ENCODE measurements around the gene ZNF239. TPM values are rescaled to one million over a fixed set of nuclear protein-coding genes. Genes with fewer than 3 reads are reported as not detected.

ZNF239 gene
- total RNA-seq, 1 experiment from 2014 or later = 7.7 TPM

GRCh38 chr10:43573250-43574000 lies 991 bp downstream of the ZNF239 start:
- peaks cover 25% of the 10 kb centered on the region for H3K9me3 Mint-ChIP-seq
- H3K36me3 Mint-ChIP-seq = peaks cover 28% of the 10 kb centered on the region
- peak overlapping the region; percentile 89; the same call in 1 of the 2 replicates for H3K27ac Mint-ChIP-seq
- H3K4me3 Mint-ChIP-seq = peak overlapping the region; percentile 86
- peaks cover 48% of the 10 kb centered on the region for H3K27me3 Mint-ChIP-seq (ENCODE audit: low read depth)
- POLR2A ChIA-PET = interaction anchor here (1.0 kb wide), 1 partner anchor 19 kb away, joined by 4 read pairs; no protein-coding TSS in a partner anchor
- CTCF ChIA-PET = interaction anchor here (2.0 kb wide), 1 partner anchor 75 kb away, joined by 6 read pairs; the partner anchor contains the start of gene ZNF32
- H3K4me1 Mint-ChIP-seq = peaks cover 26% of the 10 kb centered on the region
- peak; percentile 13 for DNase-seq (ENCODE audit: low spot score)
- ATAC-seq = 0 out of 2 replicates have a peak, but pooled peaks have one; percentile 6
- TF ChIP-seq MLX (CRISPR knock-in tag; IDR thresholded peaks at IDR 0.05) (no peak), PREB (CRISPR knock-in tag; IDR thresholded peaks at IDR 0.05; ENCODE audit: borderline replicate concordance) (no peak), SOX15 (CRISPR knock-in tag; IDR thresholded peaks at IDR 0.05) (no peak), USF1 (CRISPR knock-in tag; IDR thresholded peaks at IDR 0.05) (no peak), CREM (CRISPR knock-in tag; IDR thresholded peaks at IDR 0.05) (no peak), TEAD4 (CRISPR knock-in tag; IDR thresholded peaks at IDR 0.05) (no peak), SMAD4 (CRISPR knock-in tag; IDR thresholded peaks at IDR 0.05) (no peak), ZNF263 (CRISPR knock-in tag; IDR thresholded peaks at IDR 0.05; ENCODE audit: low read depth) (no peak)

- Mint-ChIP-seq H3K36me3 (peaks cover 35% of the 10 kb centered on the region), H3K4me3 (no peak overlapping the region), H3K9me3 (peaks cover 15% of the 10 kb centered on the region), H3K4me1 (peaks cover 26% of the 10 kb centered on the region), H3K27ac (no peak overlapping the region), H3K27me3 (ENCODE audit: low read depth) (peaks cover 26% of the 10 kb centered on the region)
- no peak for DNase-seq (ENCODE audit: low spot score)
- no peak for ATAC-seq
- CTCF ChIA-PET = no interaction called here
- POLR2A ChIA-PET = no interaction called here
- TF ChIP-seq ATF2 (CRISPR knock-in tag; IDR thresholded peaks at IDR 0.05; ENCODE audit: borderline replicate concordance, low read depth) (no peak), HMGXB4 (CRISPR knock-in tag; IDR thresholded peaks at IDR 0.05) (no peak), ZNF138 (CRISPR knock-in tag; conservative IDR thresholded peaks at IDR 0.05) (no peak), MXD4 (CRISPR knock-in tag; IDR thresholded peaks at IDR 0.05; ENCODE audit: borderline replicate concordance) (no peak), GTF2I (CRISPR knock-in tag; conservative IDR thresholded peaks at IDR 0.05) (no peak), IRF2 (CRISPR knock-in tag; IDR thresholded peaks at IDR 0.05; ENCODE audit: borderline replicate concordance, low read depth) (no peak), ZNF232 (CRISPR knock-in tag; IDR thresholded peaks at IDR 0.05) (no peak)
Measured at GRCh38 chr10:43570971-43571370, 3.4 kb downstream of the ZNF239 start.

GRCh38 chr10:43569681-43570080 lies 4.7 kb downstream of the ZNF239 start:
- peaks cover 13% of the 10 kb centered on the region for H3K27me3 Mint-ChIP-seq (ENCODE audit: low read depth)
- DNase-seq (ENCODE audit: low spot score) (no peak), ATAC-seq (no peak)
- ChIA-PET CTCF (no interaction called here), POLR2A (no interaction called here)
- H3K4me3 Mint-ChIP-seq = no peak overlapping the region
- peaks cover 28% of the 10 kb centered on the region for H3K36me3 Mint-ChIP-seq
- peaks cover 2% of the 10 kb centered on the region for H3K9me3 Mint-ChIP-seq
- no peak overlapping the region for H3K27ac Mint-ChIP-seq
- H3K4me1 Mint-ChIP-seq = peaks cover 22% of the 10 kb centered on the region
- no peak for TF ChIP-seq USF2 (CRISPR knock-in tag; IDR thresholded peaks at IDR 0.05)
- TF ChIP-seq ZSCAN18 (CRISPR knock-in tag; IDR thresholded peaks at IDR 0.05) = no peak
- no peak for TF ChIP-seq KAT7 (CRISPR knock-in tag; IDR thresholded peaks at IDR 0.05; ENCODE audit: borderline replicate concordance)
- no peak for TF ChIP-seq TP53 (CRISPR knock-in tag; IDR thresholded peaks at IDR 0.05)
- no peak for TF ChIP-seq JAZF1 (CRISPR knock-in tag; IDR thresholded peaks at IDR 0.05)
- no peak for TF ChIP-seq ETV6 (CRISPR knock-in tag; IDR thresholded peaks at IDR 0.05)

Measured in WTC11 (cell line).